Breast epithelium (tissue), 4 donors: Measurements from ENCODE around the gene DHRS1. TPM values are rescaled to one million over a fixed set of nuclear protein-coding genes. Genes with fewer than 3 reads are reported as not detected.

ENCODE experiments used
- DNase-seq, 2 donors: peaks; one replicate each; pipeline ENCODE4 v3.0.0-alpha.2; 2019; ENCODE audit warnings: low spot score in 2 of 2
- H3K27ac ChIP-seq, 2 donors: fragments of 200-600 bp; sonication (generic) in 1 of 2; one replicate each; pipeline ENCODE4 v1.5.1; 2016 to 2019; ENCODE audit warnings: mild to moderate bottlenecking in 1 of 2
- H3K27me3 ChIP-seq, 2 donors: fragments of 200-600 bp; sonication (generic) in 1 of 2; one replicate each; pipeline versions ENCODE4 v1.5.1 to v1.6.0; 2017 to 2019; ENCODE audit warnings: control low read depth in 1 of 2, mild to moderate bottlenecking in 1 of 2
- H3K36me3 ChIP-seq: fragments of 200-600 bp; one replicate; pipeline ENCODE4 v1.5.1; 2019
- H3K4me1 ChIP-seq, 2 donors: fragments of 200-600 bp; sonication (generic); one replicate each; pipeline ENCODE4 v1.5.1; 2016 to 2019; ENCODE audit warnings: control low read depth in 1 of 2
- H3K4me3 ChIP-seq, 3 donors: fragments of 200-600 bp; sonication (generic); 1 replicate in 2 of 3; 2 replicates in 1 of 3; pipeline ENCODE4 v1.5.1; 2016 to 2019; ENCODE audit warnings: mild to moderate bottlenecking in 3 of 3, moderate library complexity in 2 of 3
- H3K9me3 ChIP-seq, 2 donors: fragments of 200-600 bp; sonication (generic) in 1 of 2; one replicate each; pipeline ENCODE4 v1.5.1; 2016 to 2019; ENCODE audit warnings: control low read depth in 1 of 2
- CTCF ChIP-seq, 3 donors: fragments of 450-650 bp; IDR thresholded peaks; one replicate each; pipeline ENCODE4 v1.5.1; 2016 to 2017; ENCODE audit warnings: antibody characterized with exemption in 3 of 3, mild to moderate bottlenecking in 3 of 3, moderate library complexity in 3 of 3
- POLR2A ChIP-seq: fragments of 450-650 bp; IDR thresholded peaks from one replicate; pipeline ENCODE4 v1.6.1; 2016; ENCODE audit warnings: antibody characterized with exemption, mild to moderate bottlenecking, moderate library complexity
- POLR2AphosphoS5 ChIP-seq, 3 donors: sonication (generic); formaldehyde crosslinking; IDR thresholded peaks; one replicate each; pipeline ENCODE4 v1.6.1; 2017; ENCODE audit warnings: antibody characterized with exemption in 3 of 3
- intact Hi-C: fragments of 100-400 bp; cut with DNase I; formaldehyde crosslinking; loops from one replicate; pipeline ENCODE4 v1.15.1; 2023; ENCODE audit warnings: low total_unique reads
- total RNA-seq, 3 donors: library from RNA; depleted of rRNA; stranded (reverse); fragments of >200 nt; gene quantifications; one replicate each; pipeline ENCODE4 v1.1.0, GENCODE V29; 2016

The DHRS1 gene
- total RNA-seq, 3 donors from 2014 or later, result 21.9 to 45.7 (median 32.1) TPM

DNA sequence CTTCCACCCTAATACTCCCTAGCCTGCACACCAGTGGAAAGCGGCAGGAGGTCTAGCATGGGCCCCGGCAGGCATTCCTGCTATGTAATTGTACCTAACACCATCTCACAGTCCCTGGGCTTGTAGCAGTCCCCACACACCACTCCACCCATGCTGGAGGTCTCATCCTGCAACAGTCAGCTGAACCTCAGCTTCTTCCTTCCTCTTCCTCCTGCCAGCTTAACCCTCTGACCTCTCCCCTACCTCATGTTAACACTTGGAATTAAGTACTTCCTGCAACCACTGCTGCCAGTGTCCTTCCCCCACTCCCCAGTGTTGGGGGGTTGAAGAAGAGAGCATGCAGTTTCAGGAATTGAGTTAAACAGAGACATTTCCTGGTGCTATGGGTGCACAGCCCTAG, 27.7 kb upstream of the DHRS1 start:
- H3K9me3 ChIP-seq, result no peaks in the 10 kb centered on the region
- intact Hi-C loops, result no loop called here
- H3K4me3 ChIP-seq, result no peak overlapping the region
- H3K4me1 ChIP-seq, result peaks cover 0 to under 1% of the 10 kb centered on the region in 2 donors
- H3K36me3 ChIP-seq, result no peaks in the 10 kb centered on the region
- no peak for DNase-seq
- no peaks in the 10 kb centered on the region for H3K27me3 ChIP-seq
- no peak overlapping the region for H3K27ac ChIP-seq
- TF ChIP-seq CTCF (IDR thresholded peaks at IDR 0.05) (no peak), POLR2AphosphoS5 (IDR thresholded peaks at IDR 0.05) (no peak), POLR2A (no peak)

DNA sequence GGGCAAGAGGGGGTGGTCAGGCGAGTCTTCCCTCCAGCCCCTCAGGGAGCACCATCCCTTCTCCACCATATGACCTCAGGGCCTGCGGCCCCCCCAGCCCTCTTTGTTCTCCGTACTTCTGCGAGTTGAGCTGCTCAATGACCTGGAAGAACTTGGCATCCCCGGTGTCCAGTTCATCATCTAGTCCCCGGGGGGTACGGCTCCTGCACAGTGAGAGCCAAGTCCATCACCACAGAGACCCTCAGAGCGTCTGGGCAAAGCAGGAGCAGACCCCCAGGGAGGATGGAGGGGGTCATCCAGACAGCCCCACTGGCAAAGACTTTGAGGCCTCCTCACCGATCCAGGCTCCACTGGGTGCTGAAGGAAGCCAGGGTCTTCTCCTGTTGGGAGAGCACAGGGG, 26.4 kb upstream of the DHRS1 start:
- no peaks in the 10 kb centered on the region for H3K9me3 ChIP-seq
- no peaks in the 10 kb centered on the region for H3K36me3 ChIP-seq
- H3K4me1 ChIP-seq, result no peaks in the 10 kb centered on the region
- no peak overlapping the region for H3K4me3 ChIP-seq
- intact Hi-C loops, result no loop called here
- no peak overlapping the region for H3K27ac ChIP-seq
- DNase-seq, result no peak
- H3K27me3 ChIP-seq, result no peaks in the 10 kb centered on the region
- TF ChIP-seq CTCF (IDR thresholded peaks at IDR 0.05), result no peak
- TF ChIP-seq POLR2A, result no peak
- no peak for TF ChIP-seq POLR2AphosphoS5 (IDR thresholded peaks at IDR 0.05)

DNA sequence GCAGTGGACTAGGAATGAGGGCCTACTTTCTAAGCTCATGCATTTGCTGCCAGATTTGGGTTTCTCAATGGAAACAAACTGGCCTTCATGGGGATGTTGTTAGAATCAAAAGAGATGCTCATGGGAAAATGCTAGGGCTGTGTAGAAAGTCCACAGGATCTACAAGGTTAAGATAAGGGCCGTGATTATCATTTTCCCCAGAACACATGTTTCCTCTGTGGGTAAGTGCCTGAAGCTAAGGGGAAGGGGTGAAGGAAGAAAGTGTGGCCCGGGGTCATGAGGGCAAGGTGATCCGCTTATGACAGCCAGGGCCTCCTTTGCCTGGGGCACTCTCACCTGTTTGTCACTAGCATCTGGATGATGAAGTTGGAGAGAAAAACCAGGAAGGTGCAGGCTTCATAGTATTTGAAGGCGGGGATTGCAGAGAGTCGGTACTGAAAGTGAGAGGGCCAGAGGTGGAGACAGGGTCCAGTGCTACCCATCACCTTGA, 25.5 kb upstream of the DHRS1 start:
- no peak for DNase-seq
- H3K4me3 ChIP-seq, result no peak overlapping the region

DNA sequence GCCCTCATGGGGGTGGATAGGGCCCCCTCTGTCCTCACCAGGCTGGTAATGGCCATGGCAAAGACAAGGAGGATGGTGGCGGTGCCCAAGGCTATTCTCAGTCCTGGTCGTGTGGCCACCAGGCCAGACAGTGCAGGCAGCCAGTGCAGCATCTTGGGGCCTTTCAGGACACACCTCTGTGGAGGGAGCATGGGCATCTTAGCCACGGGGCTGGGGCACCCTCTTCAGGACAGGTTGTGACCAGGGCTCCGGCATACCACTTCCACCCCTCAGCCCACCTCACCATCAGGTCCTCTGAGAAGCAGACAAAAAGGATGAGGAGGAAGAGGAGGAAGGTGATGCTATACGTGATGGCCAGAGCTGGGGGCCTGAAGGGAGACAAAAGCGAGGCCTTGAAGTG, 24.4 kb upstream of the DHRS1 start:
- Histone ChIP-seq H3K27me3 (no peaks in the 10 kb centered on the region), H3K4me1 (no peaks in the 10 kb centered on the region), H3K27ac (no peak overlapping the region), H3K4me3 (no peak overlapping the region), H3K9me3 (no peaks in the 10 kb centered on the region), H3K36me3 (no peaks in the 10 kb centered on the region)
- intact Hi-C loops, result no loop called here
- TF ChIP-seq POLR2A (no peak), POLR2AphosphoS5 (IDR thresholded peaks at IDR 0.05) (no peak), CTCF (IDR thresholded peaks at IDR 0.05) (no peak)
- no peak for DNase-seq

More for the DNA sequence above, 25.5 kb upstream of the DHRS1 start:
- Histone ChIP-seq H3K27me3 (no peaks in the 10 kb centered on the region), H3K27ac (no peak overlapping the region), H3K36me3 (no peaks in the 10 kb centered on the region), H3K9me3 (no peaks in the 10 kb centered on the region), H3K4me1 (no peaks in the 10 kb centered on the region)
- intact Hi-C loops, result no loop called here
- TF ChIP-seq POLR2A (no peak), CTCF (IDR thresholded peaks at IDR 0.05) (no peak), POLR2AphosphoS5 (IDR thresholded peaks at IDR 0.05) (no peak)

- Histone ChIP-seq H3K27me3 (no peaks in the 10 kb centered on the region), H3K27ac (no peak overlapping the region), H3K4me1 (no peaks in the 10 kb centered on the region), H3K4me3 (no peak overlapping the region), H3K36me3 (no peaks in the 10 kb centered on the region), H3K9me3 (no peaks in the 10 kb centered on the region)
- intact Hi-C loops, result no loop called here
- no peak for DNase-seq
- no peak for TF ChIP-seq POLR2AphosphoS5 (IDR thresholded peaks at IDR 0.05)
- no peak for TF ChIP-seq POLR2A
- TF ChIP-seq CTCF (IDR thresholded peaks at IDR 0.05), result no peak
Measured at GRCh38 chr14:24323341-24323740, 23.8 kb upstream of the DHRS1 start.
